ENCODE measurements around the gene TP73. TPM values are rescaled to one million over a fixed set of nuclear protein-coding genes. Genes with fewer than 3 reads are reported as not detected.

Gene TP73
- polyA plus RNA-seq, 1 experiment: not detected

DNA sequence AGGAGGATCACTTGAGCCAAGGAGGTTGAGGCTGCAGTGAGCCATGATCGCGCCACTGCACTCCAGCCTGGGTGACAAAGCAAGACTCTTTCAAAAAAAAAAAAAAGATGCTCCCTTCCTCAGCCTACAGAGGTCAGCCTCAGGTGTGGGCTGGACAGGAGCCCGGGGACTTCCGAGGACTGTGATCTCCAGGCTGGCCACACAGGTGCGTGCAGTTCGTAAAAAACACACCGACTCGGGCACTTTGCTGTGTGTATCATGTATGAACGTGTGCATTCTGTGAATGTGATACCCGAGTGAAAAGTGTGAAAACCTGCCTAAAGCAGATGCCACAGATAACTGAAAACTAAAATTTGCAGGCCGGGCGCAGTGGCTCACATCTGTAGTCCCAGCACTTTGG lies 91.5 kb downstream of the TP73 start:
- no peak for DNase-seq (ENCODE audit: low read depth, low spot score)
- ChIA-PET POLR2A (no interaction called here), CTCF (no interaction called here)
- no peak overlapping the region for H3K27ac ChIP-seq (ENCODE audit: low read depth, low read length)
- no peak overlapping the region for H3K4me3 ChIP-seq (ENCODE audit: low read depth, low read length)
- TF ChIP-seq CTCF (IDR thresholded peaks at IDR 0.05; ENCODE audit: low read depth, low read length): no peak
- peaks cover 17% of the 10 kb centered on the region for H3K27me3 ChIP-seq (ENCODE audit: control insufficient read depth, insufficient read depth, low read length)
- H3K9me3 ChIP-seq (ENCODE audit: control insufficient read depth, insufficient read depth, low read length): no peaks in the 10 kb centered on the region; the same call in 1 of the 2 replicates

DNA sequence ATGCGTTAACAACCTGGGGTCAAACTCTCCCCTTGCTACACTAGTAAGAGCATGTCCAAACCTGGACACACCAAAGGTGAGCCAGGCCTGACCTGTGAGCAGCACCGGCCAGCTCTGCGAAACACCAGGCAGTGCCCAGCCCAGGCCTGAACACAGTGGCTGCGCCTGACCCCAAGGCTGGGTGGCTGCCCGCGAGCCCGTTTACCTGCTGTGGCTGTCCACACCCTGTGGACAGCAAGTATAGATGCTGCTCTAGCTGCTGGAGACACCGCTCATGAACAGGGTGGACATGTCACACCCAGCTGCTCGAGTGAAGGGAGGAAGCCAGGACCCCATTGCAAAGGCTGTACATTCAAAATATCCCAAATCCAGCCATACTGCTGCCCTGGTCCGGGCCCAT lies 92.3 kb downstream of the TP73 start:
- H3K4me3 ChIP-seq (ENCODE audit: low read depth, low read length): no peak overlapping the region
- no peaks in the 10 kb centered on the region; the same call in 1 of the 2 replicates for H3K9me3 ChIP-seq (ENCODE audit: control insufficient read depth, insufficient read depth, low read length)
- no peak overlapping the region for H3K27ac ChIP-seq (ENCODE audit: low read depth, low read length)
- TF ChIP-seq CTCF (IDR thresholded peaks at IDR 0.05; ENCODE audit: low read depth, low read length): no peak
- no peak for DNase-seq (ENCODE audit: low read depth, low spot score)
- H3K27me3 ChIP-seq (ENCODE audit: control insufficient read depth, insufficient read depth, low read length): peaks cover 22% of the 10 kb centered on the region
- POLR2A ChIA-PET: no interaction called here
- CTCF ChIA-PET: no interaction called here

DNA sequence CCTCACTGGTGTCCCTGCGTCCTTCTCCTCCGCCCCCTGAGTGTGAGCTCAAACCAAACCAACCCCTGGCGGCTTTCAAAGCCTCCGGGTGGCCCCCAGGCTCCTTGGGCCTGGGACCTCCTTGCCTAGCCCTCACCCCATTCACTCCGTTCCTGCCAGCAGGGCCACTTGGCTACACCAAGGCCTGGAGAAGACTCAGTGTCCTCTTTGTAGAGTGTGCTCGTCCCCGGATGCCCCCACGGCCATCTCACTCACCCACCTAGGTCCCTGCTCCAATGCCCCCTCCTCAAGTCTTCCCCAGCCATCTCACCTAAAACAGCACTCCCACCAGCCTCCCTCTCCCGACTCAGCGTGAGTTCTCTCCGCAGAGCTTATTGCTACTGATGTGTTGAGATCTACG lies 92.8 kb downstream of the TP73 start:
- no peak for DNase-seq (ENCODE audit: low read depth, low spot score)
- Histone ChIP-seq H3K27me3 (ENCODE audit: control insufficient read depth, insufficient read depth, low read length) (peaks cover 22% of the 10 kb centered on the region), H3K4me3 (ENCODE audit: low read depth, low read length) (no peak overlapping the region), H3K27ac (ENCODE audit: low read depth, low read length) (no peak overlapping the region), H3K9me3 (ENCODE audit: control insufficient read depth, insufficient read depth, low read length) (no peaks in the 10 kb centered on the region; the same call in 1 of the 2 replicates)
- POLR2A ChIA-PET: no interaction called here
- CTCF ChIA-PET: no interaction called here
- TF ChIP-seq CTCF (IDR thresholded peaks at IDR 0.05; ENCODE audit: low read depth, low read length): no peak

- CTCF ChIA-PET: no interaction called here
- no peak for DNase-seq (ENCODE audit: low read depth, low spot score)
- Histone ChIP-seq H3K27ac (ENCODE audit: low read depth, low read length) (no peak overlapping the region), H3K9me3 (ENCODE audit: control insufficient read depth, insufficient read depth, low read length) (no peaks in the 10 kb centered on the region; the same call in 1 of the 2 replicates), H3K4me3 (ENCODE audit: low read depth, low read length) (no peak overlapping the region), H3K27me3 (ENCODE audit: control insufficient read depth, insufficient read depth, low read length) (peaks cover 22% of the 10 kb centered on the region)
- POLR2A ChIA-PET: no interaction called here
- no peak for TF ChIP-seq CTCF (IDR thresholded peaks at IDR 0.05; ENCODE audit: low read depth, low read length)
Measured at GRCh38 chr1:3745590-3746381, 93.5 kb downstream of the TP73 start.

DNA sequence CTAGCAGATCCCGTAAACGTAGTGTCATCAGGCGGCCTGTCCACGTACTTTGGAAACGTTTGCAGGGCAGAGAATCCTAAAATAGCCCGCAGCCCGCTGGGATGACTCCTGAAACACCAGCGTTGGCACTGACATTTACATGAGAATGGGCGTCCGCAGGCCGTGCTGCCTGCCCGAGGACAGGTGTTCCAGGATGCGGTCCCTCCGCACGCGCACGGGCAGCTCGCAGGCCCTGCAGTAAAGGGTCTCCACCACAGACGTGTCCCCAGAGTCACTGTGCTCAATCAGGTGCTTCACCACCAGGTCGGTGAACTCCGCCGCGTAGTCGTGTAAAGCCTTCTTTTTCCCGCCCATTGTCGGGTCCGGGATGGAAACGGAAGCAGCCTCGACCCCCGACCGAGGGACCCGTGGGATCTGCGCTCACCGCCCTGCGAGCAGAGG lies 94.1 kb downstream of the TP73 start:
- ChIA-PET CTCF (no interaction called here), POLR2A (no interaction called here)
- Histone ChIP-seq H3K27me3 (ENCODE audit: control insufficient read depth, insufficient read depth, low read length) (peaks cover 22% of the 10 kb centered on the region), H3K27ac (ENCODE audit: low read depth, low read length) (no peak overlapping the region), H3K9me3 (ENCODE audit: control insufficient read depth, insufficient read depth, low read length) (no peaks in the 10 kb centered on the region; the same call in 1 of the 2 replicates), H3K4me3 (ENCODE audit: low read depth, low read length) (peak overlapping the region; percentile 59)
- DNase-seq (ENCODE audit: low read depth, low spot score): no peak
- no peak for TF ChIP-seq CTCF (IDR thresholded peaks at IDR 0.05; ENCODE audit: low read depth, low read length)
